OCI-LY7 (cell line): ENCODE results near the gene LPIN3.

Source experiments
- CTCF ChIP-seq: fragments of 200-600 bp; sonication (generic); conservative IDR thresholded peaks from 2 replicates; pipeline ENCODE4 v1.5.1; 2014; ENCODE audit warnings: mild to moderate bottlenecking, antibody characterized with exemption, low read length, moderate library complexity, mixed read lengths
- EZH2phosphoT487 ChIP-seq: fragments of 200-600 bp; sonication (generic); IDR thresholded peaks from 2 replicates; pipeline ENCODE4 v1.6.1; 2018; ENCODE audit warnings: low read depth, borderline replicate concordance, mild to moderate bottlenecking, mixed run types, antibody characterized with exemption, low read length, moderate library complexity, mixed read lengths

GRCh38 chr20:41380551-41381193 is 40.1 kb downstream of the LPIN3 start:
- no peak for TF ChIP-seq CTCF
- TF ChIP-seq EZH2phosphoT487, result no peak
